B cell (primary cell): ENCODE results near the gene MIOS.

Experiments used
- CTCF ChIP-seq: fragments of 200-600 bp; IDR thresholded peaks from one replicate; pipeline ENCODE4 v1.8.0; 2022; ENCODE audit warnings: antibody characterized with exemption, mild to moderate bottlenecking
- EZH2 ChIP-seq: IDR thresholded peaks from 2 replicates; pipeline ENCODE4 v1.6.1; 2012; ENCODE audit warnings: borderline replicate concordance, low read depth, mild to moderate bottlenecking, moderate library complexity, low read length; ENCODE audit not compliant: insufficient read depth, poor library complexity, severe bottlenecking

GRCh38 chr7:7652798-7653540 is 86.3 kb downstream of the MIOS start:
- TF ChIP-seq CTCF (no peak), EZH2 (no peak)
